GM18508 (cell line): ENCODE measurements around the gene HOOK2.
A peak's percentile ranks its signal among the peaks of the same experiment; 100 is the strongest.
"Not testable (repeated sequence)": the region's sequence is repeated elsewhere in the genome, so short reads cannot be mapped to it uniquely, and the experiment has no call there.

ENCODE experiments used
- ATAC-seq: cut with Tn5 transposase; IDR thresholded peaks from one replicate; pipeline ENCODE4 v1.9.1; 2021; ENCODE audit warnings: moderate number of reproducible peaks; ENCODE audit not compliant: insufficient read depth, unreplicated experiment

HOOK2 gene

GRCh38 chr19:12756150-12756883, 19.0 kb downstream of the HOOK2 start:
- ATAC-seq: no peak

DNA sequence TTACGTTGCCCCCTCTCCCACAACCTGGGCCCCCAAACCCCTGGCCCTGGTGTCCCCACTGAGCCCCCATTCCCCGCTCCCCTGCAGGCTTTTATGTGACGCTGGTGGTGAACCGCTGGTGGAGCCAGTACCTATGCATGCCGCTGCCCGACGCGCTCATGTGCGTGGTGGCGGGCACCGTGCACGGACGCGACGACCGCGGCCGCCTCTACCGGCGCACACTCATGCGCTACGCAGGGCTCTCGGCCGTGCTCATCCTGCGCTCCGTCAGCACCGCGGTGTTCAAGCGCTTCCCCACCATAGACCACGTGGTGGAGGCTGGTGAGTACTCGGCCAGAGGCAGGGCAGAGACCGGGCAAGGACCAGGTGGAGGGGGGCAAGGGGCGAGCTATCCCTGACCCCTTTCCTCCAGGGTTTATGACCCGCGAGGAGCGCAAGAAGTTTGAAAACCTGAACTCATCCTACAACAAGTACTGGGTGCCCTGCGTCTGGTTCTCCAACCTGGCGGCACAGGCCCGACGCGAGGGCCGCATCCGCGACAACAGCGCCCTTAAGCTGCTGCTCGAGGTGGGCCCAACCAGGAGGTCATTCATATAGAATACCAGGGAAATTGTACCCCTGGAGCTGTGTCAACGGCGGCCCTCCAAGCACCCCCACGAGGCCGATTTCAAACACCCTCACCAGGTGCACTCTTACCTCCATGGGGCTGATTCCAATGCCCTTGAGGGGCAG, 20.7 kb downstream of the HOOK2 start:
- ATAC-seq: no peak

- ATAC-seq: no peak
Observed at GRCh38 chr19:12752056-12752781, 23.1 kb downstream of the HOOK2 start.

GRCh38 chr19:12751635-12752034, 23.7 kb downstream of the HOOK2 start, which contains the start of gene BEST2:
Gene BEST2 (plus strand): TSS chr19:12751791. CDS start chr19:12752593, 802 bp downstream.
- ATAC-seq: no peak

DNA sequence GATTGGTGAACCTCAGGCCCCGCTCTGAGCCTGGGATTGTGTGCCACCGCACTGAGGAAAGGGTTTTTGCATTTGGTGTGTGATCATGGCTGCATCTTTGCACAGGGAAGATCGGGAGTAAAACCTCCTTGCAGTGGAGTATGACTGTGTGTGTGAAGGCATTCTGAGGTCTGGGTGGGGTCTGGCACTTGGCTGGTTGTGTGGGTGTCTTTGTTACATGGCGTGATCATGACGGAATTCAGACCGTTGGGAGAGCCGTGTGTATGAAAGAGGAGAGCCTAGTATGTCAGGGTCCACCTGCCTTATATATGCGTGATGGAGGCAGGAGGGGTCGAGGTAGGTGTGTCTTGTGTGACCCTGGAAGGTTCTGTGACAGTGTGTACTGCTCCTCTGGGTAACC, 24.5 kb downstream of the HOOK2 start:
- no peak for ATAC-seq

GRCh38 chr19:12749938-12750521, 25.3 kb downstream of the HOOK2 start:
- ATAC-seq: no peak

DNA sequence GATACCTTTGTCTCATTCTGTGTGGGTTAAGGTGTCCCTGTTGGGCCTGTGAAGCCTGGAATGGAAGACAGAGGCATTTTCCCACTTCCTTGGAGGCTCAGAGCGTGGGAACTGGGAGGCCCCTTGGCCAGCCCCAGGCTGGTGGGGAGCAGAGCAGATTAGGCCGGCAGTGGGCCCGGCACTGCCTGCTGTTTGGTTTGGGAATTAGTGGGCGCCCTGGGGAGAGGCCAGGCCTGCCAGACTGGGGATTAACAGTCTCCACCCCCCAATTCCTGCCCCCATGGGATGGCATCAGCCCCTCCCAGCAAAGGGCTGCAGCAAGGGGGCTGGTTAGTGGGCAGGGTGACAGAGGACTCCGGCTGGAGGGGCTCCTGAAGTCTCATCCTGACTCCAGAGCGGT, 26.9 kb downstream of the HOOK2 start:
- ATAC-seq: no peak

DNA sequence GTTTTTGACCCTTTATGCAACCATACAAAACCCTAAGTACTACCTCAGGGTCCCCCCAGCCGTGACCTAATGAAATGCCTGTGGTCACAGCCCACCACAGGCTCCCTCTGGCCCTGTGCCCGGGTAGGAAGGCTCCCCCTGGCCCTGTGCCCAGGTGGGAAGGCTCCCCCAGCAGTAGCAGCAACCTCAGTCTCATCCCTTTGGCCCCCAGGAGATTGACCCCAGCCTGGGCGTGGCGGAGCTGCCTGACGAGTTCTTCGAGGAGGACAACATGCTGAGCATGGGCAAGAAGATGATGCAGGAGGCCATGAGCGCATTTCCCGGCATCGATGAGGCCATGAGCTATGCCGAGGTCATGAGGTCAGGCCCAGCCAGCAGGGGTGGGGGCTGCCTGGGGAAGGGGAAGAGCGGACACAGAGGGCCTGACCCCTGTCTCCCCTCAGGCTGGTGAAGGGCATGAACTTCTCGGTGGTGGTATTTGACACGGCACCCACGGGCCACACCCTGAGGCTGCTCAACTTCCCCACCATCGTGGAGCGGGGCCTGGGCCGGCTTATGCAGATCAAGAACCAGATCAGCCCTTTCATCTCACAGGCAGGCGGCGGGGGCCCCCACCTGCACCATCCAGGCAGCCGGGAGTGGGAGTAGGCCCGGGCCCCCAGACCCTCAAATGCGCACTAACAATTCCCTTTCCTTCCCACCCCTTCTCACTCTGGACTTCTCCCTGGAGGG, 30.0 kb downstream of the HOOK2 start:
- no peak for ATAC-seq

- ATAC-seq: no peak
Observed at GRCh38 chr19:12737835-12738351, 37.5 kb downstream of the HOOK2 start.

GRCh38 chr19:12736995-12737834, 38.1 kb downstream of the HOOK2 start, which contains the start of gene GET3:
Gene GET3 (plus strand): TSS chr19:12737497. CDS start chr19:12737506, 9 bp downstream.
- peak; percentile 49 for ATAC-seq

DNA sequence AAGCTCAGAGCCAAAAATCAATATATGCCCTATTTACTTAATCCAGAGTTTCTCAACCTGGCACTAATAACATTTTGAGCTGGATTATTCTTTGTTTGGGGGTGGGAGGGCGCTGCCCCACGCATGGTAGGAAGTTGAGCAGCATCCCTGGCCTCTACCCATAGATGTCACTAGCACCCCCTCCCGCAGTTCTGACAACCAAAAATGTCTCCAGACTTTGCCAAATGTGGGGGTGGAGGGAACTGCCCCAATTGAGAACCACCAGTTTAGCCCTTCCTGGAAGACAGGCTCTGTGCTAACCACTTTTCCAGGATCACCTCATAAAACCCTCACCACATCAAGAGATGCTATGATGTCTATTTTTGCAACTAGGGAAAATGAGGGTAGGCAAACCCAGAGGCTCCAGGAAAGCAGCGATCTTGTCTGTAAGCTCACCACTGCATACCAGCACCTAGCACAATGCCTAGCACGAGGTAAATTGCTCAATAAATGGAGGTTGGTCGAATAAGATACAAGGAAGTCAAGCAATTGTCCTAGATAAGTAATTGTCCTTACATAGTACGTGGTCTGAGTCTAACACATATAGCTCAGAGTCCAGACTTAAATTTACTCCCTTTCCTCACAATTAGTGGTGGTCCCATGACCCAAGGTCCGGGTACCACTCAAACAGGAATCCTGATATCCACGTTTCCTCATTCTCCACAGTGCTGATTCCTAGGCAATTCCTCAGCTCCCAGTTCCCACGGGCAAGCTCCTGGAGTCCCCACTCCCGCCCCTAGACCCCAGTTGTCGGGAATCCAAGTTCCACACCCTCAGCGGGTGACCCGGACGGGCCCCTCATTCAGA, 41.8 kb downstream of the HOOK2 start:
- ATAC-seq: no peak

DNA sequence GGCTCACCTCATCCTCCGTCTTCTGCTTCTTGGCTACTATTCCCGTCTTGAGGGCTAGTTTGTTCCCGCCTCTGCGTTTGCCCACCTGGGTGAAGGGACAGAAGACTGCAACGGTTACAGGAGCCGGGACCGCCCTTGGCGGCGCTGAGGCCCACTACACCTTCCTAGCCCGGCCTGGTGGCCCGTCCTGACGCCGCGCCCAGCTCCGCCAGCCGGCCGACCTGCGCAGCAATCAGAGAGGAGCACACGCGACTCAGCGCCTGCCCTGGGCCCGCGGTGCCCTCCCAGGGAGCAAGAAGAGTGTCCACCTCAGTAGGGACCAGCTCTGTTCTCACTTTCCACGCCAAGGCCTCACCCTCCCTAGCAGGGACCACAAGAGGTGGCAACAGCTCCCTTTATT, 44.0 kb downstream of the HOOK2 start:
- ATAC-seq: no peak

- ATAC-seq: no peak
Observed at GRCh38 chr19:12730064-12730463, 45.3 kb downstream of the HOOK2 start.

GRCh38 chr19:12727745-12728433, 47.5 kb downstream of the HOOK2 start:
- no peak for ATAC-seq

DNA sequence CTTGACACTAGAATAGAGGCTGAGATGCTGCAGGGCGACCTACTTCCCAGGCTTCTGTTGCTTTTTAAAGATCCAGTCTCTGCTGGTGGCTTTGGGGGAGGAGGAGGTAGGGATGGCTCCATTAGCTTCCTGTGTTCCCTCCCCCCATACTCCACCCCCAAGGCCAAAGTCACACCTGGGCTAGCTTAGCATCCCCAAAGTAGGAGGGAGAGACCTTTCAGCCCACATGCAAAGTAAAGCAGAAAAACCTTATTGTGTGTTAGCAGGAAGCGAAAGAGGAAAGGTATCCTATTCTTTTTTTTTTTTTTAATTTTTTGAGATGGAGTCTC, 48.4 kb downstream of the HOOK2 start:
- no peak for ATAC-seq

- not testable (repeated sequence) for ATAC-seq
Observed at GRCh38 chr19:12725612-12726011, 49.7 kb downstream of the HOOK2 start.

DNA sequence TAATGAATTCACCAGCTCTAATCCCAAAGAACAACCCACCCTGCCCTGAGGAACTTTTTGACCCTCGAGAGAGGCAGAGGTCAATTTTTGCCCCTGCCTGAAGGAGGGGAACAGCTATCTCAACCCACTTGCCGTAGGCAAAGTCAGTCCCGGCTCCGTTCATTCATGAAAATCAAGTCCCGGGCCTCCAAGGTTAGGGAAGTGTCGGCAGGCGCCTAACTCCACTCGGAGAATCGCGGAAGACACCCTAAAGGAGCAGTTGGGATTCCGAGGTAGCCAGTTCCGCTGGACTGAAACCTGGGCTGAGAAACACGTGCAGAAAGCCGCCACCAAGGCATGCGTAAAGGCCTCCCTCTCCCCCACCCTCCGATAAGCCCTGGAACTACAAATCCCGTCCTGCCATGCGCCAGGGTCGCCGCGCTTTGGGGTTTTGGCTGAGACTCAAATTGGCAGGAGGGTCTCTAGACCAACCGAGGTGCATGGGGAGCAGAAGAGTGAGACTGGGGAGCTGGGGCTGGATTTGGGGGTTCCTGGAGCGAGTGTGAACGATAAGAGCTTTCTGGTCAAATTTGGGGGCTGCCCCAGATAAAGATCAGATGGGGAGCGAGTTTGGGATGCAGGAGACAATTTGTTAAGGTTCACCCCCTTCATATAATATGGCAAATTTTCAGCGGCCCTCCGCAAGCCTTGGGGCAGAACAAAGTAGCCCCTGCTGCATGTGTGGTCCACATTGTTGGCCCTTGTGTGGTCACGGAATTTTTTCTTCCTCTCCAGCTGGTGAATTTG, 51.5 kb downstream of the HOOK2 start, which contains the start of gene TNPO2:
Gene TNPO2 (minus strand): TSS at position 292 of the 786 bp plus-strand sequence. CDS start 2,955 bp downstream, outside the sequence.
- ATAC-seq: no peak
